GM18505 (cell line): ENCODE measurements around the gene PALM.
"Not testable (repeated sequence)": the region's sequence is repeated elsewhere in the genome, so short reads cannot be mapped to it uniquely, and the experiment has no call there.

ENCODE experiments used
- ATAC-seq: cut with Tn5 transposase; IDR thresholded peaks from one replicate; pipeline ENCODE4 v1.9.1; 2021; ENCODE audit not compliant: unreplicated experiment
- POLR2A ChIP-seq: IDR thresholded peaks from 4 replicates; pipeline ENCODE4 v1.6.1; 2011; ENCODE audit warnings: borderline replicate concordance; ENCODE audit not compliant: insufficient read depth, insufficient read length; ENCODE audit errors: extremely low read depth

The PALM gene

DNA sequence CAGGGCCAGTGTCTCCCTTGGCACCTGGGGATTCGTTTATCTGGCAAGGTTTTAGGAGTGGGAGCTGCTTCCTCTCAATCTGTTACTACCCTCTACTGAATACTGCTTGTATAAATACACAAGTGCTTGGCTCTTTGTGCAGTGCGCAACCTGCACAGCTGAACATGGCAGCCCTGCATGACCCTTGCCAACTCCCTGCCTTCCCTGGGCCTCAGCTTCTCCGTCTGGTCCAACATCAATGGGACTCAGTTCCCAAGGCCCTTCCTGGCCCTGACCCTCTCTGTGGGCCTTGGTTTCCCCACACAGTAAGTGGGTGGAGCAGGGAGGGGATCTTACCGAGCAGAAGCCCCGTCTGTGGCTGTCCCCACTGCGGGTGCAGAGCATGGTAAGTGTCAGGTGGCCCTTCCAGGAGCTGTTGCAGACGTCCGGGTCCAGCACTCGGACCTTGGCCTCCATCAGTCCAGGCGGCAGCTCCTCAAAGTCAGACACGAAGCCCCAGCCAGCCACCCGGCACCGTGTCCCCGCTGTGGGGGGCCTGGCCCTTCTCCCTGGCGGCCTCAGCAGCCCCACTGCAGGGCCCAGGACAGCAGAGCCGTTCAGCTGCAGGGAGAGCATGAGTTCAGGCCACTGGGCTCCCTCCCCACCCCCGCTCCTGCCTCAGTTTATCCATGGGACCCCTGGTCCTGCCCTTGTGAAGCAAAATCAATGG lies 22.0 kb upstream of the PALM start:
- no peak for ATAC-seq
- TF ChIP-seq POLR2A = no peak

DNA sequence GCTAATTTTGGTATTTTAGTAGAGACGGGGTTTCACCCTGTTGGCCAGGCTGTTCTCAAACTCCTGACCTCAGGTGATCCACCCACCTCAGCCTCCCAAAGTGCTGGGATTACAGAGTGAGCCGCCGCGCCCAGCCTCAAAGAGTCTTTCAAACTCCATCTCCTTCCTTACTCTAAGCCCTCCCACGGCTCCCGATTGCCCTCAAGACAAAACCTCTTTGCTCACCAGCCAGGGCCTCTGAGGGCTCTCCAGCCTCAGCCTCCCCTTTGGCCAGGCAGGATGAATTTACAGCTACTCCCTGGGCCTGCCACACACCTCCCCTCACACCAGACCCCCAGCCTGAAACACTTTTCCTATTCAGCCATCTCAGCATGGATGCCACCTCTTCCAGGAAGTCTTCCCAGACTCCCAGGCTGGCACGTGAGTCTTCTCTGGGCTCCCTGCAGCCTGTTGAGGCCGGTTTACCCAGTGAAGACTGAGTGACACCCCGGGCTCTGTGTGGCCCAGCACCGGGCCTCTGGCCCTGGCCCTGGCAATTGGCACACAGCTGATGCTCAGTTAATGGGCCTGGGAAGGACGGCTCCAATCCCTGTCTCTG lies 21.1 kb upstream of the PALM start:
- no peak for ATAC-seq
- TF ChIP-seq POLR2A = no peak

DNA sequence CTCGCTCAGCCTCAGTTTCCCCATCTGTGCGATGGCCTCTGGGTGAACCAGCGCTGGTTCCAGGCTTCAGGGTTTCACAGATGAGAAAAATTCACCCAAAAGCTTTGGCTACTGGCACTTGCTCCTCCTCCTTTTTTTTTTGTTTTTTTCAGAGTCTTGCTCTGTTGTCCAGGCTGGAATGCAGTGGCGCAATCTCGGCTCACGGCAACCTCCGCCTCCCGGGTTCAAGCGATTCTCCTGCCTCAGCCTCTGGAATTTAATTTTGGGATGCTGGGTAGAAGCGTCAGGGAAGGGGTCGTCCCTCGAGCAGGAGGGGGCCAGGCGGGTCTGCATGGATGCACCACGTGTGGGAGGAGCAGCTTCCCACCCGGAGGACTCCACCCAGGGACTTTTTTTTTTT lies 20.5 kb upstream of the PALM start:
- no peak for TF ChIP-seq POLR2A
- ATAC-seq = no peak

DNA sequence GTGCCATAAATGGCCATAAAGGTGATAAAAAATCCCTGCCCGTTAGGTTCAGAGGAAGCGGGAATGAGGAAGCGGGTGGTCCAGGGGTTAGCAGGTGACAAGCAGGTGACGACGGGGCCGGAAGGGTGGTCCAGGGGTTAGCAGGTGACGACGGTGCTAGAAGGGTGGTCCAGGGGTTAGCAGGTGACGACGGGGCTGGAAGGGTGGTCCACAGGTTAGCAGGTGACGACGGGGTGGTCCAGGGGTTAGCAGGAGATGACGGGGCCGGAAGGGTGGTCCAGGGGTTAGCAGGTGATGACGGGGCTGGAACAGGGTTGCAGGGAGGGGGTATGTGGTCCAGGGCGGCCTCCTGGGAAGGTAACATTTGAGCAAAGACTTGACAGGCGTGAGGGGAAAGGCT lies 19.7 kb upstream of the PALM start:
- no peak for ATAC-seq
- TF ChIP-seq POLR2A = no peak

DNA sequence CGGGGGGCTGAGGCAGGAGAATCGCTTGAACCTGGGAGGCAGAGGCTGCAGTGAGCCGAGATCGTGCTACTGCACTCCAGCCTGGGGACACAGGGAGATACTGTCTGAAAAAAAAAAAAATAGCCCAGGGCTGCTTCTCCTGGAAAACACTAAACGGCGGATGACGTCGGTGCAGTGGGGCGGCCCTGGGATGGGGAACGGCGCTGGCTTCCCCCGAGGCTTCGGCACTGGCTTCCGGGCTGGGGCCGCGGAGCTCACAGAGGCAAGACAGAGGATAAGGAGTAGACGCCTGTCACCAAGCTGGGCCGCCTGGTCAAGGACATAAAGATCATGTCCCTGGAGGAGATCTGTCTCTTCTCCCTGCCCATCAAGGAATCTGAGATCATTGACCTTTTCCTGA lies 18.5 kb upstream of the PALM start:
- no peak for TF ChIP-seq POLR2A
- ATAC-seq = no peak

DNA sequence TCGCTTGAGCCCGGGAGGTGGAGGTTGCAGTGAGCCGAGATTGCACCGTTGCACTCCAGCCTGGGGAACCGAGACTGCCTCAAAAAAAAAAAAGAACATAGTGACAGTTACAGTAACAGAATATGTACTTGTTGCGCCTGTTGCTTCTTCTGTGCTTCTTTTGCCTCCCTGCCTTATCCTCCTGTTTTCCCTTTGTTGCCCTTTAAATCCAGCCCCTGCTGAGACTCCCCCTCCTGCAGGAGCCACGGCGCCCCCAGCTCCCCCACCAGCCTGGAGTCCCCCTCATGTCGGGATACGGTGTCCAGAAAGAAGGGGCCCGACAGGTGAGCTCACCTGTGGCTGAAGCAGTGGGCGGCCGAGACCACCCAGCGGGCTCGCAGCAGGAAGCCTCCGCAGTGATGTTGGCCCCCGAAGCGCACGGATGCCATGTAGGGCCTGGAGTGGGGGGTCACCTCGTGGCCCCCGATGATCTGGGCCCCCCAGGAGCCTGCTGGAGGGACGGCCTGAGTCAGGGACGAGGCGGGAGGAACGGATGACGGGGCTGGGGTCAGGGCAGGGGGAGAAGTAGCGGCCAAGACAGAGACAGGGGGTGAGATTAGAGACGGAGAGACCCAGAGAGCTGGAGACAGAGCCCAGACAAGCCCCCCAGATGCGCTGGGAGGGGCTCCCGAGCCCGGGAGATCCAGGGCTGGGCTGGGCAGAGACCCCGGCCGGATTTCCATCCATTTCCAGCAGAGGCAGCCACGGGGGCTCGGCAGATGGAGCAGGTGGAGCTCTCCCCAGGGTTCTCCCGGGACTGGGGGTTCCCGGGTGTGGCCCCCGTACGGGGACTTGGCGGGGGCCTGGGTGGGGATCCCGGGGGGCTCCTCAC lies 14.0 kb upstream of the PALM start:
- no peak for ATAC-seq
- no peak for TF ChIP-seq POLR2A

DNA sequence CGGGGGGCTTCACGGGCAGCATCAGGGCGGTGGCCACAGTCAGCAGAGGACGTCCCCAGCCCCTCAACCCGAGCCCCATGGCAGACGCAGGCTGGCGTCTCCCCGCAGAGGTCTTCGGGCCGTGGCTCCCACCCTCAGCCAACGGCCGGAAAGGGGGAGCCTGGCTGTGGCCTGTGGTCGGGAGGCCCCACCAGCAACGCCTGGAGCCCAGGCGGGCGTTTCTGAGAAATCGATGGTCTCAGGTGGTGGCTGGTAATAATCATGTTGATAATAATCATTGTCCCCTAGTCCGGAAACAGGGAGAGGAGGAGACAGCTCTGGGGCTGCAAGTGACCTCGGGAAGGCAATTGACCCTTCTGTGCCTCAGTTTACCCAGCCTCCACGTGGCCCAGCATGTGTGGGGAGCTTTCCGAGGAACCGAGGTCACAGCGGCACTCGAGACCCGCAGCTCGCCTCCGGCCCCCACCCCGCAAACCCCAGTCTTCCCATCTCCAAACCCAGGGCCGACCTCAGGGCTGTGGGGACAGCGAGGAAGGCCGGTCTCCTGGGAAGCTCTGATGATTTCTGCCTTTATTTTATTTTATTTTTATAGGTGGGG lies 13.3 kb upstream of the PALM start, which contains the start of gene PRSS57:
PRSS57 (minus strand) TSS at position 101 of the 598 bp plus-strand sequence; CDS start at position 79, 22 bp downstream.
- no peak for ATAC-seq
- TF ChIP-seq POLR2A = no peak

DNA sequence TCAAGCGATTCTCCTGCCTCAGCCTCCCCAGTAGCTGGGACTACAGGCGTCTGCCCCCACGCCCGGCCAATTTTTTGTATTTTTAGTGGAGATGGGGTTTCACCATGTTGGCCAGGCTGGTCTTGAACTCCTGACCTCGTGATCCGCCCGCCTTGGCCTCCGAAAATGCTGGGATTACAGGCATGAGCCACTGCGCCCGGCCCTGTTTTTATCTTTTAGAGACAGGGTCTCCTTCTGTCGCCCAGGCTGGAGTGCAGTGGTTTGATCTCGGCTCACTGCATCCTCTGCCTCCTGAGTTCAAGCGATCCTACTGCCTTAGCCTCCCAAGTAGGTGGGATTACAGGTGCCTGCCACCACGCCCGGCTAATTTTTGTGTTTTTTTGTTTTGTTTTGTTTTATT lies 10.2 kb upstream of the PALM start:
- not testable (repeated sequence) for ATAC-seq

DNA sequence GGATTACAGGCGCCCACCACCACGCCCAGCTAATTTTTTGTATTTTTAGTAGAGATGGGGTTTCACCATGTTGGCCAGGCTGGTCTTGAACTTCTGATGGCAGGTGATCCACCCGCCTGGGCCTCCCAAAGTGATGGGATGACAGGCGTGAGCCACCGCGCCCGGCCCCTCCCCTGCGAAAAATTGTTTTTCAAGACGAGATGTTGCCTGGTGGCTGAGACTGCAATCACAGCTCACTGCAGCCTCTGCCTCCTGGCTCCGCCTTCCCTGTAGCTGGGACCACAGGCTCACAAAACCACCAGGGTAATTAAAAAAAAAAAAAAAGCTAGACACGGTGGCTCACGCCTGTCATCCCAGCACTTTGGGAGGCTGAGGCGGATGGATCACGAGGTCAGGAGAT lies 8.8 kb upstream of the PALM start:
- ATAC-seq = not testable (repeated sequence)

DNA sequence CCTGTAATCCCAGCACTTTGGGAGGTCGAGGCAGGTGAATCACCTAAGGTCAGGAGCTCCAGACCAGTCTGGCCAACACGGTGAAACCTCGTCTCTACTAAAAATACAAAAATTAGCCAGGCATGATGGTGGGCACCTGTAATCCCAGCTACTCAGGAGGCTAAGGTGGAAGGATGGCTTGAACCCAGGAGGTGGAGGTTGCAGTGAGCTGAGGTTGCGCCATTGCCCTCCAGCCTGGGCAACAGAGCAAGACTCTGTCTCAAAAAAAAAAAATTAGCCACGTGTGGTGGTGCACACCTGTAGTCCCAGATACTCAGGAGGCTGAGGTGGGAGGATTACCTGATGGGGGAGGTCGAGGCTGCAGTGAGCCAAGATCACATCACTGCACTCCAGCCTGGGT lies 5.9 kb upstream of the PALM start:
- not testable (repeated sequence) for ATAC-seq

DNA sequence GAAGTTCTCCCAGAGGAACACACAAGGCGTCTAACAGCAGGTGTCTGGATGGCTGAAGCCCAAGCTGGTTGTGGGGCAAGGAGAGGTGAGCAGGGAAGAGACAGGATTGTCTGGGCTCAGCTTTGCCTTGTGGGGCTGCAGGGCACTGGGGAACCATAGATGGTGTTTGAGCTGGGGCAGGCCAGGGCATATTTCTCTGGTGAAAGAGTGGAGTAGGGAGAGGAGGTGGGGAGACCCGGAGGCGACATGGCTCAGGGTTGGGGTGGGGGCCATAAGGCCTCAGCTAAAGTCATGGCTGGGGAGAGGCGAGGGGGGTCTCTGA lies 5.4 kb upstream of the PALM start:
- TF ChIP-seq POLR2A = no peak
- no peak for ATAC-seq

DNA sequence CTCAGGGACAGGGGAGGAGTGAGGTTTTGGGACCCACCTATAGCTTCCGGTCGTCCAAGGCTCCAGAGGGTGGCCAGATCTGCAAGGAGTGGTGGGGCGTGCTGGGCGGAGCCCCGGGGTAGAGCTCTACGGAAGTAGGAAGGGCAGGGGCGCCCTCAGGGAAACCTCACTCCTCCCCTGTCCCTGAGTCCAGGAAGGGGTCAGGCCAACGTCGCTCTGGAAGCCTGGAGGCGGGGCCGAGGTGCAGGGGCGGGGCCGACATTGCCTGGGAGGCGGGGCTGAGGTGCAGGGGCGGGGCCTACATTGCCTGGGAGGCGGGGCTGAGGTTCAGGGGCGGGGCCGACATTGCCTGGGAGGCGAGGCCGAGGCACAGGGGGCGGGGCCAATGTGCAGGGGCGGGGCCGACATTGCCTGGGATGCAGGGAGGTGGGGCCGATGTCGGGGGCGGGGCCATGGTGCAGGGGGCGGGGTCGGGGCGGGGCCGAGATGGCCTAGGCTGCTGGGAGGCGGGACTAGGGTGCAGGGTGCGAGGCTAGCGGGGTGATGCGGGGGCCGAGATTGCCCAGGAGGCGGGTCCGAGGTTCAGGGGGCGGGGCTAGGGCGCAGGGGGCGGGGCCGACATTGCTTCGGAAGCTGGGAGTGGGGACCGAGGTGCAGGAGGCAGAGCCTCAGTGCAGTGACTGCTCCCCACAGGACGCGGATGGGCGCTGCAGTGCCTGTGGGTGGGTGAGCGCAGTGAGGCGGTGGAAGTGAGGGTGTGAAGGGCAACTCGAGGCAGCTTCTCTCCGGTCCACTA lies 4.9 kb upstream of the PALM start:
- no peak for TF ChIP-seq POLR2A
- no peak for ATAC-seq

DNA sequence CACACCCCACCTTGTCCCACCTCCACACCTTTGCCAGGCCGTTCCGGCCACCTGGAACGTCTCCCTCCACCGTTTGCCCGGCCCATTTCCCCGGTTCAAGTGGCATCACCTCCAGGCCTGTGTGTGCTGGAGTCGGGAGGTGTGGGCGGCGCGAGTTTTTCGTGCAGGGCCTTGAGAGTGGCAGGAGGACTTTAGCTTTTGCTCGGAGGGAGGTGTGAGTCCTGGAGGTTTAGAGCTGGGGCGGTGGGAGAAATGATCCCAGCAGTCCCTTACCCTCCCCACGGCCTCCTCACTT lies 4.3 kb upstream of the PALM start:
- TF ChIP-seq POLR2A = no peak
- ATAC-seq = no peak
